Frontal cortex (tissue), 4 donors: Measurements from ENCODE around the gene TBC1D21. TPM values are rescaled to one million over a fixed set of nuclear protein-coding genes. Genes with fewer than 3 reads are reported as not detected.

ENCODE experiments used
- DNase-seq, 2 donors: peaks; one replicate each; pipeline ENCODE4 v3.0.0; 2012; ENCODE audit warnings: low spot score in 2 of 2
- FAIRE-seq: peaks from 2 replicates; lab custom pipeline; 2012; peaks lifted over from hg19 to GRCh38; lab: Jason Lieb, UNC
- total RNA-seq: library from RNA; depleted of rRNA; stranded (reverse); fragments of >200 nt; gene quantifications from one replicate; pipeline ENCODE4 v1.2.3, GENCODE V29; 2014
- donor health status: control.
- donor health status: control.
- donor health status: control.

TBC1D21 gene
- not detected for total RNA-seq

GRCh38 chr15:73873456-73873855 is at the start of gene TBC1D21:
TSS of gene TBC1D21 (plus strand) at chr15:73873564. CDS start at chr15:73873710, 146 bp downstream.
- no peak for FAIRE-seq
- no peak for DNase-seq

- no peak for FAIRE-seq
- no peak for DNase-seq
These were observed 46.6 kb upstream of the TBC1D21 start for GRCh38 chr15:73826711-73827251.

- DNase-seq (no peak), FAIRE-seq (no peak)
These were observed 43.8 kb upstream of the TBC1D21 start for GRCh38 chr15:73829523-73829922.

GRCh38 chr15:73832657-73833056 is 40.7 kb upstream of the TBC1D21 start:
- no peak for FAIRE-seq
- DNase-seq: no peak

- DNase-seq: no peak
- no peak for FAIRE-seq
These were observed 36.5 kb upstream of the TBC1D21 start for GRCh38 chr15:73836845-73837244.

GRCh38 chr15:73838831-73839426 is 34.4 kb upstream of the TBC1D21 start:
- peak; percentile 8 to 51 for DNase-seq
- FAIRE-seq: no peak

- FAIRE-seq (no peak), DNase-seq (no peak)
These were observed 33.5 kb upstream of the TBC1D21 start for GRCh38 chr15:73839699-73840377.

- DNase-seq (no peak), FAIRE-seq (no peak)
These were observed 32.6 kb upstream of the TBC1D21 start for GRCh38 chr15:73840771-73841170.

- no peak for FAIRE-seq
- no peak for DNase-seq
These were observed 31.3 kb upstream of the TBC1D21 start for GRCh38 chr15:73841756-73842725.

GRCh38 chr15:73843787-73844186 is 29.6 kb upstream of the TBC1D21 start:
- DNase-seq (no peak), FAIRE-seq (no peak)

GRCh38 chr15:73844356-73844755 is 29.0 kb upstream of the TBC1D21 start:
- no peak for FAIRE-seq
- DNase-seq: no peak

- FAIRE-seq (no peak), DNase-seq (no peak)
These were observed 27.9 kb upstream of the TBC1D21 start for GRCh38 chr15:73845507-73845906.

GRCh38 chr15:73845907-73846306 is 27.5 kb upstream of the TBC1D21 start:
- DNase-seq: no peak
- FAIRE-seq: no peak

- DNase-seq: no peak
- FAIRE-seq: no peak
These were observed 23.7 kb upstream of the TBC1D21 start for GRCh38 chr15:73849641-73850040.

GRCh38 chr15:73850228-73850627 is 23.1 kb upstream of the TBC1D21 start:
- DNase-seq: no peak

GRCh38 chr15:73851689-73852088 is 21.7 kb upstream of the TBC1D21 start:
- FAIRE-seq (no peak), DNase-seq (no peak)

More at GRCh38 chr15:73850228-73850627, 23.1 kb upstream of the TBC1D21 start:
- no peak for FAIRE-seq

- FAIRE-seq (no peak), DNase-seq (no peak)
These were observed 20.9 kb upstream of the TBC1D21 start for GRCh38 chr15:73852507-73852906.

- FAIRE-seq (no peak), DNase-seq (no peak)
These were observed 19.1 kb upstream of the TBC1D21 start for GRCh38 chr15:73854265-73854664.

GRCh38 chr15:73856458-73857192 is 16.7 kb upstream of the TBC1D21 start:
- no peak for FAIRE-seq
- no peak for DNase-seq
